HepG2 (cell line): ENCODE measurements around the gene TCTN2. TPM values are rescaled to one million over a fixed set of nuclear protein-coding genes. Genes with fewer than 3 reads are reported as not detected.

ENCODE experiments used
- AGO1 ChIP-seq: fragments of 200-400 bp; formaldehyde crosslinking; IDR thresholded peaks from 2 replicates; pipeline ENCODE4 v1.6.1; 2017; ENCODE audit warnings: mild to moderate bottlenecking, low read depth, low read length, moderate library complexity; ENCODE audit not compliant: poor library complexity, severe bottlenecking
- BHLHE40 ChIP-seq: IDR thresholded peaks from 2 replicates; pipeline ENCODE4 v1.6.1; 2011; ENCODE audit warnings: low read length, improper control_type of control experiment
- ELF3 ChIP-seq: IDR thresholded peaks from 2 replicates; pipeline ENCODE4 v1.6.1; 2016; ENCODE audit warnings: missing genetic modification reagents, missing compliant biosample characterization
- FOXC1 ChIP-seq: sonication (generic); formaldehyde crosslinking; IDR thresholded peaks from 2 replicates; pipeline ENCODE4 v1.8.0; 2022; ENCODE audit warnings: mild to moderate bottlenecking, missing genetic modification reagents, borderline replicate concordance
- FOXP1 ChIP-seq, 2 experiments: fragments of 450-650 bp in 1 of 2; IDR thresholded peaks; 2 replicates each; pipeline ENCODE4 v1.6.1; 2017 to 2018; ENCODE audit warnings: antibody characterized with exemption in 1 of 2
- HDAC1 ChIP-seq: sonication (generic); formaldehyde crosslinking; IDR thresholded peaks from 2 replicates; pipeline ENCODE4 v1.5.1; 2020; ENCODE audit warnings: mild to moderate bottlenecking, missing genetic modification reagents
- HMG20A ChIP-seq: IDR thresholded peaks from 2 replicates; pipeline ENCODE4 v1.6.1; 2016; ENCODE audit warnings: borderline replicate concordance
- HOXA5 ChIP-seq: sonication (generic); formaldehyde crosslinking; IDR thresholded peaks from 2 replicates; pipeline ENCODE4 v1.4.0; 2020; ENCODE audit warnings: missing genetic modification reagents
- MAFG ChIP-seq: sonication (generic); formaldehyde crosslinking; IDR thresholded peaks from 2 replicates; pipeline ENCODE4 v1.5.1; 2020; ENCODE audit warnings: mild to moderate bottlenecking, missing genetic modification reagents
- MIXL1 ChIP-seq: IDR thresholded peaks from 2 replicates; pipeline ENCODE4 v1.6.1; 2016
- PRMT3 ChIP-seq: sonication (generic); formaldehyde crosslinking; IDR thresholded peaks from 2 replicates; pipeline ENCODE4 v1.8.1; 2022; ENCODE audit warnings: low read depth, mild to moderate bottlenecking, moderate library complexity, missing genetic modification reagents, borderline replicate concordance
- SP140L ChIP-seq: sonication (generic); formaldehyde crosslinking; IDR thresholded peaks from 2 replicates; pipeline ENCODE4 v1.4.0; 2020; ENCODE audit warnings: missing genetic modification reagents, borderline replicate concordance
- TEAD2 ChIP-seq: sonication (generic); formaldehyde crosslinking; IDR thresholded peaks from 2 replicates; pipeline ENCODE4 v1.9.0; 2021; ENCODE audit warnings: missing genetic modification reagents
- TOE1 ChIP-seq: sonication (generic); formaldehyde crosslinking; IDR thresholded peaks from 2 replicates; pipeline ENCODE4 v1.4.0; 2020; ENCODE audit warnings: mild to moderate bottlenecking, missing genetic modification reagents
- ZFYVE20 ChIP-seq: sonication (generic); formaldehyde crosslinking; IDR thresholded peaks from 2 replicates; pipeline ENCODE4 v1.8.0; 2023; ENCODE audit warnings: low read depth, mild to moderate bottlenecking, moderate library complexity, missing genetic modification reagents, borderline replicate concordance
- ZNF234 ChIP-seq: sonication (generic); formaldehyde crosslinking; conservative IDR thresholded peaks from 2 replicates; pipeline ENCODE4 v1.5.1; 2020; ENCODE audit warnings: mild to moderate bottlenecking, missing genetic modification reagents
- ZNF30 ChIP-seq: sonication (generic); formaldehyde crosslinking; IDR thresholded peaks from 2 replicates; pipeline ENCODE4 v1.5.0; 2020; ENCODE audit warnings: mild to moderate bottlenecking, missing genetic modification reagents
- ZNF746 ChIP-seq: sonication (generic); formaldehyde crosslinking; IDR thresholded peaks from 2 replicates; pipeline ENCODE4 v1.8.0; 2022; ENCODE audit warnings: mild to moderate bottlenecking, missing genetic modification reagents
- ZSCAN20 ChIP-seq: sonication (generic); formaldehyde crosslinking; IDR thresholded peaks from 2 replicates; pipeline ENCODE4 v1.4.0; 2020; ENCODE audit warnings: missing genetic modification reagents, mild to moderate bottlenecking, borderline replicate concordance
- polyA plus RNA-seq, 8 experiments: library from polyadenylated mRNA; depleted of rRNA in 3 of 8; stranded (reverse) in 7 of 8; unstranded in 1 of 8; fragments of >200 nt; fragmentation: Illumina TruSeq in 4 of 8; extraction: Trizol in 4 of 8; gene quantifications; 2 replicates each; pipeline versions ENCODE4 v1.2.1 to v1.2.3, GENCODE V29; 2011 to 2016; ENCODE audit warnings: low read depth in 4 of 8, missing spikeins in 1 of 8, mixed read lengths in 1 of 8; ENCODE audit not compliant: insufficient read depth in 1 of 8
- total RNA-seq, 5 experiments: library from RNA; depleted of rRNA; stranded (reverse); fragments of >200 nt; fragmentation: Illumina TruSeq; extraction: Trizol; gene quantifications; 2 replicates each; pipeline ENCODE4 v1.2.3, GENCODE V29; 2016; ENCODE audit warnings: low read depth in 1 of 5
- TF ChIP-seq, protein P1 (sequence below): sonication (generic); formaldehyde crosslinking; IDR thresholded peaks from 2 replicates; pipeline ENCODE4 v1.5.1; 2020; ENCODE audit warnings: missing genetic modification reagents, mild to moderate bottlenecking, borderline replicate concordance
- TF ChIP-seq, protein P2 (sequence below): sonication (generic); formaldehyde crosslinking; IDR thresholded peaks from 2 replicates; pipeline ENCODE4 v1.5.0; 2020; ENCODE audit warnings: mild to moderate bottlenecking, missing genetic modification reagents
- TF ChIP-seq, protein P3 (sequence below): sonication (generic); formaldehyde crosslinking; IDR thresholded peaks from 2 replicates; pipeline ENCODE4 v1.4.0; 2020; ENCODE audit warnings: missing genetic modification reagents
- TF ChIP-seq, protein P4 (sequence below): IDR thresholded peaks from 2 replicates; pipeline ENCODE4 v1.6.1; 2018; ENCODE audit warnings: missing genetic modification reagents, mild to moderate bottlenecking, missing compliant biosample characterization

The TCTN2 gene
- total and polyA plus RNA-seq, 2 of the 13 experiments (the other 11 are each of a cell fraction or from before 2014, with no cell fraction given), result 5.0 to 8.1 TPM

- TF ChIP-seq ZFYVE20 (CRISPR knock-in tag) (no peak), PRMT3 (no peak), ZSCAN20 (CRISPR knock-in tag) (no peak), TOE1 (CRISPR knock-in tag) (no peak), HOXA5 (CRISPR knock-in tag) (peak; percentile 91), FOXC1 (CRISPR knock-in tag) (peak; percentile 72; the same call in 1 of the 2 replicates), ZNF234 (no peak), HDAC1 (peak; percentile 100), BHLHE40 (peak; percentile 90), HMG20A (CRISPR knock-in tag) (no peak), MIXL1 (CRISPR knock-in tag) (peak; percentile 75; the same call in 1 of the 2 replicates), ELF3 (CRISPR knock-in tag) (peak; percentile 63; the same call in 1 of the 2 replicates), SP140L (CRISPR knock-in tag) (peak; percentile 40; the same call in 1 of the 2 replicates), ZNF746 (CRISPR knock-in tag) (no peak), MAFG (CRISPR knock-in tag) (no peak), FOXP1 (IDR thresholded peaks at IDR 0.05) (no peak), FOXP1 (CRISPR knock-in tag; IDR thresholded peaks at IDR 0.05) (no peak), ZNF30 (CRISPR knock-in tag) (no peak; the same call in 1 of the 2 replicates), TEAD2 (CRISPR knock-in tag) (no peak), AGO1 (no peak)
- TF ChIP-seq, protein P1, sequence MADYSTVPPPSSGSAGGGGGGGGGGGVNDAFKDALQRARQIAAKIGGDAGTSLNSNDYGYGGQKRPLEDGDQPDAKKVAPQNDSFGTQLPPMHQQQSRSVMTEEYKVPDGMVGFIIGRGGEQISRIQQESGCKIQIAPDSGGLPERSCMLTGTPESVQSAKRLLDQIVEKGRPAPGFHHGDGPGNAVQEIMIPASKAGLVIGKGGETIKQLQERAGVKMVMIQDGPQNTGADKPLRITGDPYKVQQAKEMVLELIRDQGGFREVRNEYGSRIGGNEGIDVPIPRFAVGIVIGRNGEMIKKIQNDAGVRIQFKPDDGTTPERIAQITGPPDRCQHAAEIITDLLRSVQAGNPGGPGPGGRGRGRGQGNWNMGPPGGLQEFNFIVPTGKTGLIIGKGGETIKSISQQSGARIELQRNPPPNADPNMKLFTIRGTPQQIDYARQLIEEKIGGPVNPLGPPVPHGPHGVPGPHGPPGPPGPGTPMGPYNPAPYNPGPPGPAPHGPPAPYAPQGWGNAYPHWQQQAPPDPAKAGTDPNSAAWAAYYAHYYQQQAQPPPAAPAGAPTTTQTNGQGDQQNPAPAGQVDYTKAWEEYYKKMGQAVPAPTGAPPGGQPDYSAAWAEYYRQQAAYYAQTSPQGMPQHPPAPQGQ (CRISPR knock-in tag), result no peak; the same call in 1 of the 2 replicates
- TF ChIP-seq, protein P2, sequence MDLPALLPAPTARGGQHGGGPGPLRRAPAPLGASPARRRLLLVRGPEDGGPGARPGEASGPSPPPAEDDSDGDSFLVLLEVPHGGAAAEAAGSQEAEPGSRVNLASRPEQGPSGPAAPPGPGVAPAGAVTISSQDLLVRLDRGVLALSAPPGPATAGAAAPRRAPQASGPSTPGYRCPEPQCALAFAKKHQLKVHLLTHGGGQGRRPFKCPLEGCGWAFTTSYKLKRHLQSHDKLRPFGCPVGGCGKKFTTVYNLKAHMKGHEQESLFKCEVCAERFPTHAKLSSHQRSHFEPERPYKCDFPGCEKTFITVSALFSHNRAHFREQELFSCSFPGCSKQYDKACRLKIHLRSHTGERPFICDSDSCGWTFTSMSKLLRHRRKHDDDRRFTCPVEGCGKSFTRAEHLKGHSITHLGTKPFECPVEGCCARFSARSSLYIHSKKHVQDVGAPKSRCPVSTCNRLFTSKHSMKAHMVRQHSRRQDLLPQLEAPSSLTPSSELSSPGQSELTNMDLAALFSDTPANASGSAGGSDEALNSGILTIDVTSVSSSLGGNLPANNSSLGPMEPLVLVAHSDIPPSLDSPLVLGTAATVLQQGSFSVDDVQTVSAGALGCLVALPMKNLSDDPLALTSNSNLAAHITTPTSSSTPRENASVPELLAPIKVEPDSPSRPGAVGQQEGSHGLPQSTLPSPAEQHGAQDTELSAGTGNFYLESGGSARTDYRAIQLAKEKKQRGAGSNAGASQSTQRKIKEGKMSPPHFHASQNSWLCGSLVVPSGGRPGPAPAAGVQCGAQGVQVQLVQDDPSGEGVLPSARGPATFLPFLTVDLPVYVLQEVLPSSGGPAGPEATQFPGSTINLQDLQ (CRISPR knock-in tag), result peak; percentile 90; the same call in 1 of the 2 replicates
- TF ChIP-seq, protein P3, sequence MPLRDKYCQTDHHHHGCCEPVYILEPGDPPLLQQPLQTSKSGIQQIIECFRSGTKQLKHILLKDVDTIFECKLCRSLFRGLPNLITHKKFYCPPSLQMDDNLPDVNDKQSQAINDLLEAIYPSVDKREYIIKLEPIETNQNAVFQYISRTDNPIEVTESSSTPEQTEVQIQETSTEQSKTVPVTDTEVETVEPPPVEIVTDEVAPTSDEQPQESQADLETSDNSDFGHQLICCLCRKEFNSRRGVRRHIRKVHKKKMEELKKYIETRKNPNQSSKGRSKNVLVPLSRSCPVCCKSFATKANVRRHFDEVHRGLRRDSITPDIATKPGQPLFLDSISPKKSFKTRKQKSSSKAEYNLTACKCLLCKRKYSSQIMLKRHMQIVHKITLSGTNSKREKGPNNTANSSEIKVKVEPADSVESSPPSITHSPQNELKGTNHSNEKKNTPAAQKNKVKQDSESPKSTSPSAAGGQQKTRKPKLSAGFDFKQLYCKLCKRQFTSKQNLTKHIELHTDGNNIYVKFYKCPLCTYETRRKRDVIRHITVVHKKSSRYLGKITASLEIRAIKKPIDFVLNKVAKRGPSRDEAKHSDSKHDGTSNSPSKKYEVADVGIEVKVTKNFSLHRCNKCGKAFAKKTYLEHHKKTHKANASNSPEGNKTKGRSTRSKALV, result peak; percentile 90
- TF ChIP-seq, protein P4, sequence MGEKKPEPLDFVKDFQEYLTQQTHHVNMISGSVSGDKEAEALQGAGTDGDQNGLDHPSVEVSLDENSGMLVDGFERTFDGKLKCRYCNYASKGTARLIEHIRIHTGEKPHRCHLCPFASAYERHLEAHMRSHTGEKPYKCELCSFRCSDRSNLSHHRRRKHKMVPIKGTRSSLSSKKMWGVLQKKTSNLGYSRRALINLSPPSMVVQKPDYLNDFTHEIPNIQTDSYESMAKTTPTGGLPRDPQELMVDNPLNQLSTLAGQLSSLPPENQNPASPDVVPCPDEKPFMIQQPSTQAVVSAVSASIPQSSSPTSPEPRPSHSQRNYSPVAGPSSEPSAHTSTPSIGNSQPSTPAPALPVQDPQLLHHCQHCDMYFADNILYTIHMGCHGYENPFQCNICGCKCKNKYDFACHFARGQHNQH (CRISPR knock-in tag), result peak; percentile 95
These were observed 37.4 kb upstream of the TCTN2 start, which contains the start of the genes EIF2B1 and GTF2H3 (continued) for GRCh38 chr12:123633379-123634141.
